GM12873 (cell line): ENCODE results near the gene ABHD6.

ENCODE experiments used
- TF ChIP-seq, protein P1 (sequence below): IDR thresholded peaks from 2 replicates; pipeline ENCODE4 v1.5.1; 2012; ENCODE audit warnings: low read depth, mild to moderate bottlenecking, moderate library complexity, low read length, control low read depth; ENCODE audit not compliant: insufficient read depth; ENCODE audit errors: missing control alignments

Gene ABHD6

DNA sequence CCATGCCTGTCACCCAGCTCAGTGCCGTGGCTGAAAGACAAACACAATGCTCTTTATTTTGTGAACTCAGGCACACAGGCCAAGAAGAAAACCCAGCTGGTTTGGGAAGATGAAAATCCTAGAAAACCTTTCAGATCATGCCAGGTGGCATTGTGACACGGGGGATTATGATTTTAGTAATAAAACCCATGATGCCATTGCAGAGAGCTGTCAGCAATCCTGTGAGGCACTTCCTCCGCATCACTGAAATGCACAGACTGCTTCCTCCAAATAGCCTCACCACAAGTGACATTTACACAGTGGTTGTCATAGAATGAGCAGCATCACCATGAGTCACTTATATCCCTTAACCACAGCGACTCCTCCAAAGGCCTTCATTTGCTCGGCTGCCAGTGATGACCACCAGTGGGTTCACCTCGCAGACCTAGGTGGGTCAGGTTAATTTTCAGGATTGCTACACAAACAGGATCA, 22.7 kb downstream of the ABHD6 start:
- TF ChIP-seq, protein P1, sequence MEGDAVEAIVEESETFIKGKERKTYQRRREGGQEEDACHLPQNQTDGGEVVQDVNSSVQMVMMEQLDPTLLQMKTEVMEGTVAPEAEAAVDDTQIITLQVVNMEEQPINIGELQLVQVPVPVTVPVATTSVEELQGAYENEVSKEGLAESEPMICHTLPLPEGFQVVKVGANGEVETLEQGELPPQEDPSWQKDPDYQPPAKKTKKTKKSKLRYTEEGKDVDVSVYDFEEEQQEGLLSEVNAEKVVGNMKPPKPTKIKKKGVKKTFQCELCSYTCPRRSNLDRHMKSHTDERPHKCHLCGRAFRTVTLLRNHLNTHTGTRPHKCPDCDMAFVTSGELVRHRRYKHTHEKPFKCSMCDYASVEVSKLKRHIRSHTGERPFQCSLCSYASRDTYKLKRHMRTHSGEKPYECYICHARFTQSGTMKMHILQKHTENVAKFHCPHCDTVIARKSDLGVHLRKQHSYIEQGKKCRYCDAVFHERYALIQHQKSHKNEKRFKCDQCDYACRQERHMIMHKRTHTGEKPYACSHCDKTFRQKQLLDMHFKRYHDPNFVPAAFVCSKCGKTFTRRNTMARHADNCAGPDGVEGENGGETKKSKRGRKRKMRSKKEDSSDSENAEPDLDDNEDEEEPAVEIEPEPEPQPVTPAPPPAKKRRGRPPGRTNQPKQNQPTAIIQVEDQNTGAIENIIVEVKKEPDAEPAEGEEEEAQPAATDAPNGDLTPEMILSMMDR = no peak

DNA sequence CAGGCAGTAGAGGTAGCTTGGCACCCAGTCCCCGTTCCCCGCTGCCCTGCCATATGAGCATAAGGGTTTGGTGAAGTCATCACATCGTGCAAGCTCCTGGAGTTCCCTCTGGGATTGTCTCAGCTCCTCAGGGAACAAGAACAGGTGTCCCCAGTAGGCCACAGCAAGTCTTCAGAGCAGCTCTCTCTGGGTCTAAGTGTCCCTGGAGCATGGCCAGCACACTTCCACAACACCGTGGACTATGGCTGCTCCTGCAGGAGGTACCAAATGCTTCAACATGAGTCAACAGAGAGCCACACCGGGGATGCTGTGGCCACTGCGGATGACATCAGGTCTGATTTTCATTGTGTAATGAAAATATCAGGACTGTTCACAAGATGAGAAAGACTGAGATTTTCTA, 23.1 kb downstream of the ABHD6 start:
- TF ChIP-seq, protein P1 = no peak

DNA sequence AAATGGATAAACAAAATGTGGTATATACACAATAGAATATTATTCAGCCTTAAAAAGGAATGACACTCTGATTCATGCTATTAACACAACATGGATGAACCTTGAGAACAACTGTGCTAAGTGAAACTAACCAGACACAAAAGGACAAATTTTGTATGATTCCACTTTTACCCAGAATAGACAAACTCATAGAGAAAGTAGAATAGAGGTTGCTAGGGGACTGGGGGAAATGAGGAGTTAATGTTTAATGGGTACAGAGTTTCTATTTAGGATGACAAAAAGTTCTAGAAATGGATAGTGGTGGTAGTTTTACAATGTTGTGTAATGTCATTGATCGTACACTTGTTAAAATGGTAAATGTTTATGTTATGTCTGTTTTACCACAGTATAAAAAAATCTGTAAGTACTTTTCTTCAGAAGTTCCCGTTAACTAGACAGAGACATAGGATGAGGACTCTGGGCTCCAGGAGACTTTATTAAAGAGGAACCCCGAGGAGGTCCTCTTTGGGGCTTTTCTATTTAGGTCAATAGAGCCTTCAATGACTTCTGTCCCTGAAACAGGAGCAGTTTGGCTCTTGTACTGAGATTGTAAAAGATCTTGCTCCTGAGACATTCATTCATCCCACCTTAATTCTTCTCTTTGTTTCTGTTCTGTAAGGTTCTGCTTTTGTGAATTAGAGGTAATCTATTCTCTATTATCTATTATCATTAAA, 24.5 kb downstream of the ABHD6 start:
- TF ChIP-seq, protein P1 = no peak

DNA sequence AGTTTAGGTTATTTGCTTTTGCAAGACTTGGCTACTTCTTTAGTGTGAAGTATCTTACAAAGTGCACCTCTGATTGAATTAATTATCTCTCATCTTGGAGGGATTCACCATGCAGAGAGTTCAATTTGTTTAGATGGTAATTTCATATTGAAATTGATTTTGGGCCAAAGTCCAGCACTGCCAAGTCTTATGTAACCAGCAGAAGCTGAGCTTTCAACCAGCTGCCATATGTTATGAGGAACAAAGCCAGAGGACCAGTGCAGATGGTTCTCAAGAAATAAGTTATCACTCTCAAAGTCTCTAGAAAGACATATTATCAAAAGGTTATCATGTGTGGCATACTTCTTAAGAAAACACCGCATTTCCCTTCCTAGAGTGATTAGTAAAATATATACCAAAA, 29.0 kb downstream of the ABHD6 start:
- TF ChIP-seq, protein P1 = no peak

DNA sequence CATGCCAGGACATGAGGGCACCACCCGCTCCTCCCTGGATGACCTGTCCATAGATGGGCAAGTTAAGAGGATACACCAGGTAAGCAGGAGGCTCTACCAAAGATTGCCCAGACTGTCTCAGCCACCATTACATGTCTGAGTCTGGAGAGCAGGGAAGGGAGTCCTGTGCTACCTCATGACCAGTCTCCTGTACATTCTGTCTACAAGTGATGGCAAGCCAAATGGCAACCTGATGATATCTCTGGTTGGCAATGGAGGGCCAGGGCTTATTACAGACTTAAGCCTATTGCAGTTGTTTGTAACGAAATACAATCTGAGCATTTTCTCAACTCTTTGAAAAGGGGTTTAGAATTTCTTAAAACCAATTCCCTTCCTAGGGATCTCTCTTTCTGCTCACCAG, 31.8 kb downstream of the ABHD6 start:
- TF ChIP-seq, protein P1 = no peak

DNA sequence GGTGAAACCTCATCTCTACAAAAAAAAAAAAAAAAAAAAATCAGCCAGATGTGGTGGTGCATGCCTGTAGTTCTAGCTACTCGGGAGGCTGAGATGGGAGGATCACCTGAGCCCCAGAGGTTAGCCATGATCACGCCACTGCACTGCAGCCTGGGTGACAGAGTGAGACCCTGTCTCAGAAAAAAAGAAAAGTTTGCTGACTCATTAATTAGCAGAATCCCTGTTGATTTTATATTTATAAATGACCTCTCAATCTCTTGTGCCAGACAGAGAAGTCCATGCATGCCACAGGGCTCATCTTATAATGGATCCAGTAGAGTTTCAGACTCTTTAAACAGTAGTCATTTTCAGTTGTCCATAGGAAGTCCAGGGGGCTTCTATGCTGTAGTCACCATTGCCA, 32.9 kb downstream of the ABHD6 start:
- TF ChIP-seq, protein P1 = no peak

DNA sequence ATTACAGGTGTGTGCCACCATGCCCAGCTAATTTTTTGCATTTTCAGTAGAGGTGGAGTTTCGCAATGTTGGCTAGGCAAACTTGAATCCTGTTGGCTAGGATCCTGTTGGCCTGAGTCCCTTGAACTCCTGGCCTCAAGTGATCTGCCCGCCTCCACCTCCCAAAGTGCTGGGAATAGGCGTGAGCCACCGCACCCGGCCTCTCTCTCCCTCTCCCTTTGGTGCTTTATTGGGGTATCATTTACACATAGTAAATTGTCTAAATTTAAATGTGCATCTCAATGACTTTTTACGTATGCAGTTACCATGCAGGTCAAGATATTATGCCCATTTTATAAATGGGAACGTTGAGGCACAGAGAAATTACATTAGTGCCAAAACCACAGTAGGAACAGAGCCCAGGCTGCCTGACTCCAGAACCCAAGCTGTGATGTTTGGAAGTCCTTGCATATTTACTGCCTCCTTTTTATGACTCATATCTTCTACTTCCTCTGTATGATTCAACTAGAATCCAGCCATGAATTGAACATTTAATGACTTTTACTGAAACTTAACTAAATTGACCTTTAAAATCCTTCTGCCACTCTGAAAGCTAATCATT, 34.4 kb downstream of the ABHD6 start:
- TF ChIP-seq, protein P1 = no peak
